ENCODE data around the gene RARRES2. TPM values are rescaled to one million over a fixed set of nuclear protein-coding genes. Genes with fewer than 3 reads are reported as not detected.

Gene RARRES2
- total RNA-seq, 1 donor from 2014 or later, result 24.9 TPM

GRCh38 chr7:150368096-150368883, 26.9 kb upstream of the RARRES2 start, which contains the start of gene REPIN1:
TSS of gene REPIN1 (plus strand) at chr7:150368822. CDS start at chr7:150369712, 890 bp downstream.
- Mint-ChIP-seq H3K9me3 (no peaks in the 10 kb centered on the region), H3K27me3 (ENCODE audit: low read depth) (no peaks in the 10 kb centered on the region), H3K27ac (peak within 1 kb of the TSS; percentile 99), H3K4me1 (peaks cover 48% of the 10 kb centered on the region), H3K4me3 (peak within 1 kb of the TSS; percentile 96), H3K36me3 (no peaks in the 10 kb centered on the region)
- peak; percentile 72 to 83 for DNase-seq (ENCODE audit: low spot score in 2 of 2, unreplicated experiment in 2 of 2)
- TF ChIP-seq CTCF (IDR thresholded peaks at IDR 0.05; ENCODE audit: unreplicated experiment), result no peak

GRCh38 chr7:150367677-150368095, 26.3 kb upstream of the RARRES2 start:
- Mint-ChIP-seq H3K9me3 (no peaks in the 10 kb centered on the region), H3K27ac (peak overlapping the region; percentile 97), H3K36me3 (no peaks in the 10 kb centered on the region), H3K4me1 (peaks cover 44% of the 10 kb centered on the region), H3K4me3 (peak overlapping the region; percentile 76), H3K27me3 (ENCODE audit: low read depth) (no peaks in the 10 kb centered on the region)
- TF ChIP-seq CTCF (IDR thresholded peaks at IDR 0.05; ENCODE audit: unreplicated experiment), result no peak
- DNase-seq (ENCODE audit: low spot score in 2 of 2, unreplicated experiment in 2 of 2), result no peak

- peaks cover 55% of the 10 kb centered on the region for H3K4me1 Mint-ChIP-seq
- peak overlapping the region; percentile 97 for H3K27ac Mint-ChIP-seq
- no peaks in the 10 kb centered on the region for H3K27me3 Mint-ChIP-seq (ENCODE audit: low read depth)
- H3K9me3 Mint-ChIP-seq, result no peaks in the 10 kb centered on the region
- no peak for DNase-seq (ENCODE audit: low spot score in 2 of 2, unreplicated experiment in 2 of 2)
- no peaks in the 10 kb centered on the region for H3K36me3 Mint-ChIP-seq
- TF ChIP-seq CTCF (IDR thresholded peaks at IDR 0.05; ENCODE audit: unreplicated experiment), result no peak
- no peak overlapping the region for H3K4me3 Mint-ChIP-seq
Observed at GRCh38 chr7:150365673-150366398, 24.4 kb upstream of the RARRES2 start.

GRCh38 chr7:150365194-150365593, 23.8 kb upstream of the RARRES2 start:
- Mint-ChIP-seq H3K9me3 (no peaks in the 10 kb centered on the region), H3K4me3 (no peak overlapping the region), H3K27ac (no peak overlapping the region), H3K36me3 (no peaks in the 10 kb centered on the region), H3K4me1 (peaks cover 49% of the 10 kb centered on the region), H3K27me3 (ENCODE audit: low read depth) (no peaks in the 10 kb centered on the region)
- no peak for DNase-seq (ENCODE audit: low spot score in 2 of 2, unreplicated experiment in 2 of 2)
- TF ChIP-seq CTCF (IDR thresholded peaks at IDR 0.05; ENCODE audit: unreplicated experiment), result no peak

GRCh38 chr7:150363872-150364271, 22.4 kb upstream of the RARRES2 start:
- no peaks in the 10 kb centered on the region for H3K36me3 Mint-ChIP-seq
- no peak overlapping the region for H3K27ac Mint-ChIP-seq
- H3K4me3 Mint-ChIP-seq, result no peak overlapping the region
- DNase-seq (ENCODE audit: low spot score in 2 of 2, unreplicated experiment in 2 of 2), result no peak
- peaks cover 36% of the 10 kb centered on the region for H3K4me1 Mint-ChIP-seq
- no peak for TF ChIP-seq CTCF (IDR thresholded peaks at IDR 0.05; ENCODE audit: unreplicated experiment)
- H3K27me3 Mint-ChIP-seq (ENCODE audit: low read depth), result no peaks in the 10 kb centered on the region
- H3K9me3 Mint-ChIP-seq, result no peaks in the 10 kb centered on the region

Data from mesothelial cell of epicardium (in vitro differentiated cells).